SK-N-SH treated with all-trans-retinoic acid at 6 μM for 48 hours (cell line): ENCODE results near the gene LURAP1L.

ENCODE experiments used
- ATAC-seq: fragments of 200-7000 bp; cut with Tn5 transposase; 3 replicates; pipeline ENCODE4 v1.9.1; 2020; ENCODE audit warnings: mild to moderate bottlenecking, moderate library complexity
- ARNTL ChIP-seq: fragments of 450-650 bp; formaldehyde crosslinking; IDR thresholded peaks from 2 replicates; pipeline ENCODE4 v1.5.0; 2020; ENCODE audit warnings: low read depth, mild to moderate bottlenecking, moderate library complexity, borderline replicate concordance
- BACH2 ChIP-seq: fragments of 250-450 bp; sonication (Bioruptor Pico); IDR thresholded peaks from 2 replicates; pipeline ENCODE4 v1.9.0; 2021; ENCODE audit warnings: mild to moderate bottlenecking, borderline replicate concordance
- ESRRG ChIP-seq: fragments of 250-450 bp; sonication (Bioruptor Pico); IDR thresholded peaks from 2 replicates; pipeline ENCODE4 v1.6.1; 2021; ENCODE audit warnings: mild to moderate bottlenecking
- GLIS3 ChIP-seq: fragments of 250-450 bp; sonication (Bioruptor Pico); IDR thresholded peaks from 2 replicates; pipeline ENCODE4 v1.5.0; 2020; ENCODE audit warnings: mild to moderate bottlenecking, moderate library complexity
- ISL1 ChIP-seq: fragments of 250-450 bp; sonication (Bioruptor Pico); IDR thresholded peaks from 2 replicates; pipeline ENCODE4 v2.1.2; 2022; ENCODE audit warnings: mild to moderate bottlenecking, moderate library complexity
- OSR1 ChIP-seq: fragments of 250-450 bp; sonication (Bioruptor Pico); IDR thresholded peaks from 2 replicates; pipeline ENCODE4 v1.8.0; 2022; ENCODE audit warnings: moderate library complexity, mild to moderate bottlenecking, inconsistent platforms
- PPARA ChIP-seq: fragments of 250-450 bp; sonication (Bioruptor Pico); IDR thresholded peaks from 2 replicates; pipeline ENCODE4 v1.5.0; 2020; ENCODE audit warnings: mild to moderate bottlenecking, borderline replicate concordance
- SNAI2 ChIP-seq: fragments of 250-450 bp; sonication (Bioruptor Pico); IDR thresholded peaks from 2 replicates; pipeline ENCODE4 v1.5.0; 2020; ENCODE audit warnings: mild to moderate bottlenecking, moderate library complexity
- TOX ChIP-seq: fragments of 250-450 bp; sonication (Bioruptor Pico); IDR thresholded peaks from 2 replicates; pipeline ENCODE4 v1.8.0; 2021; ENCODE audit warnings: mild to moderate bottlenecking, moderate library complexity, borderline replicate concordance
- ZFP3 ChIP-seq: fragments of 250-450 bp; sonication (Bioruptor Pico); IDR thresholded peaks from 2 replicates; pipeline ENCODE4 v1.5.0; 2020; ENCODE audit warnings: mild to moderate bottlenecking, moderate library complexity
- ZFP30 ChIP-seq: fragments of 450-650 bp; formaldehyde crosslinking; IDR thresholded peaks from 2 replicates; pipeline ENCODE4 v1.5.0; 2022; ENCODE audit warnings: mild to moderate bottlenecking, moderate library complexity
- ZNF565 ChIP-seq: fragments of 450-650 bp; formaldehyde crosslinking; conservative IDR thresholded peaks from 2 replicates; pipeline ENCODE4 v1.5.0; 2020; ENCODE audit warnings: low read depth, mild to moderate bottlenecking, moderate library complexity
- ZNF70 ChIP-seq: fragments of 450-650 bp; formaldehyde crosslinking; IDR thresholded peaks from 2 replicates; pipeline ENCODE4 v1.5.0; 2020; ENCODE audit warnings: mild to moderate bottlenecking, moderate library complexity
- ZNF8 ChIP-seq: fragments of 450-650 bp; formaldehyde crosslinking; IDR thresholded peaks from 2 replicates; pipeline ENCODE4 v1.5.0; 2020; ENCODE audit warnings: mild to moderate bottlenecking, moderate library complexity
- TF ChIP-seq, protein P1 (sequence below): fragments of 250-450 bp; sonication (Bioruptor Pico); IDR thresholded peaks from 2 replicates; pipeline ENCODE4 v1.5.0; 2020; ENCODE audit warnings: mild to moderate bottlenecking, moderate library complexity
- TF ChIP-seq, protein P2 (sequence below): fragments of 250-450 bp; sonication (Bioruptor Pico); IDR thresholded peaks from 2 replicates; pipeline ENCODE4 v1.5.1; 2021; ENCODE audit warnings: mild to moderate bottlenecking, moderate library complexity
- TF ChIP-seq, protein P3 (sequence below): fragments of 250-450 bp; sonication (Bioruptor Pico); IDR thresholded peaks from 2 replicates; pipeline ENCODE4 v1.5.1; 2020; ENCODE audit warnings: low read depth, mild to moderate bottlenecking, moderate library complexity
- TF ChIP-seq, protein P4 (sequence below): fragments of 250-450 bp; sonication (Bioruptor Pico); IDR thresholded peaks from 2 replicates; pipeline ENCODE4 v1.8.0; 2021; ENCODE audit warnings: low read depth, mild to moderate bottlenecking, moderate library complexity, borderline replicate concordance

Gene LURAP1L

DNA sequence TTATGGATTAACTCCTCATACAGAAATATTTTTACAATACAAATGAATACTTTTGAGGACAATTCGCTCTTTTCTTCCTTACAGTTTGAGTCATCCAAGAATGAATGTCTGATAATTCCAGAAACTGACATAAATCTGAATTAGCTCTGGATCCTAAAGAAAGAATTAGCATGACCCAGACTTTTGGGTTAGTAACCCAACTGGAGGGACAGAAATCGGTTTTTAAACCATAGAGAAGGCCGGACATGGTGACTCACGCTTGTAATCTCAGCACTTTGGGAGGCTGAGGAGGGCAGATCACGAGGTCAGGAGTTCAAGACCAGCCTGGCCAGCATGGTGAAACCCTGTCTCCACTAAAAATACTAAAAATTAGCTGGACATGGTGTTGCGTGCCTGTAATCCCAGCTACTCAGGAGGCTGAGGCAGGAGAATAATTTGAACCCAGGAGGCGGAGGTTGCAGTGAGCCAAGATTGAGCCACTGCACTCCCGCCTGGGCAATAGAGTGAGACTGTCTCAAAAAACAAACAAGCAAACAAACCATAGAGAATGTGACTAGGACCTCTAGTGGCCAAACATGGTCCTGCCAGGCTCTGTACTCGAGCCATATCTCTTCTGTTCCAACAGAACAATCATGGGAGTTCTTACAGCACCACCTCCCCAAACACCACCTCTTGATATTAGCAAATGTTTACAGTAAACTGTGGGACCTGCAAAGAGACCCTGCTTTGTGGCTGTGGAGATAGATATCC lies 44.8 kb downstream of the LURAP1L start:
- no peak for TF ChIP-seq ZNF565 (CRISPR knock-in tag)
- no peak for TF ChIP-seq ZNF8 (CRISPR knock-in tag)
- no peak for TF ChIP-seq ZFP3
- TF ChIP-seq, protein P1, sequence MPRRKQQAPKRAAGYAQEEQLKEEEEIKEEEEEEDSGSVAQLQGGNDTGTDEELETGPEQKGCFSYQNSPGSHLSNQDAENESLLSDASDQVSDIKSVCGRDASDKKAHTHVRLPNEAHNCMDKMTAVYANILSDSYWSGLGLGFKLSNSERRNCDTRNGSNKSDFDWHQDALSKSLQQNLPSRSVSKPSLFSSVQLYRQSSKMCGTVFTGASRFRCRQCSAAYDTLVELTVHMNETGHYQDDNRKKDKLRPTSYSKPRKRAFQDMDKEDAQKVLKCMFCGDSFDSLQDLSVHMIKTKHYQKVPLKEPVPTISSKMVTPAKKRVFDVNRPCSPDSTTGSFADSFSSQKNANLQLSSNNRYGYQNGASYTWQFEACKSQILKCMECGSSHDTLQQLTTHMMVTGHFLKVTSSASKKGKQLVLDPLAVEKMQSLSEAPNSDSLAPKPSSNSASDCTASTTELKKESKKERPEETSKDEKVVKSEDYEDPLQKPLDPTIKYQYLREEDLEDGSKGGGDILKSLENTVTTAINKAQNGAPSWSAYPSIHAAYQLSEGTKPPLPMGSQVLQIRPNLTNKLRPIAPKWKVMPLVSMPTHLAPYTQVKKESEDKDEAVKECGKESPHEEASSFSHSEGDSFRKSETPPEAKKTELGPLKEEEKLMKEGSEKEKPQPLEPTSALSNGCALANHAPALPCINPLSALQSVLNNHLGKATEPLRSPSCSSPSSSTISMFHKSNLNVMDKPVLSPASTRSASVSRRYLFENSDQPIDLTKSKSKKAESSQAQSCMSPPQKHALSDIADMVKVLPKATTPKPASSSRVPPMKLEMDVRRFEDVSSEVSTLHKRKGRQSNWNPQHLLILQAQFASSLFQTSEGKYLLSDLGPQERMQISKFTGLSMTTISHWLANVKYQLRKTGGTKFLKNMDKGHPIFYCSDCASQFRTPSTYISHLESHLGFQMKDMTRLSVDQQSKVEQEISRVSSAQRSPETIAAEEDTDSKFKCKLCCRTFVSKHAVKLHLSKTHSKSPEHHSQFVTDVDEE (CRISPR knock-in tag), result no peak
- TF ChIP-seq GLIS3 (CRISPR knock-in tag), result no peak
- ATAC-seq, result peak; percentile 70

DNA sequence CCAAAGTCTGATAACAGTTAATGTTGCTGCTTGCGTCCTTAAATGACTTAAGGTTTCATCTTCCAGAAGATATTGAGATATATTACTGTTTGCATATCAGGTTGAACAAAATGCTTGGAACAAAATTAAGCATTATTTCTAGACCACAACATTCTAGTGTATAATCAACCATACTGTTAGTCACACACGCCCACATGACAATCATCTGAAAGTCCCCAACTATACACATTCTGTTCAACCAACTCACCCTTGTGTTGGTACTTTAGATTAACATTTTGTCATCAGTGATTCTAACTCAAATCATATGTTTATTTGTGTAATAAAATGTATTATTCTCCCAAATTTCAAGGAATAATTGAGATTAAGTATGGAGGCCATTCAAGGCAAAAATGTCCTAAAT lies 47.3 kb downstream of the LURAP1L start:
- no peak for ATAC-seq
- no peak for TF ChIP-seq ZFP30 (CRISPR knock-in tag)
- TF ChIP-seq, protein P2, sequence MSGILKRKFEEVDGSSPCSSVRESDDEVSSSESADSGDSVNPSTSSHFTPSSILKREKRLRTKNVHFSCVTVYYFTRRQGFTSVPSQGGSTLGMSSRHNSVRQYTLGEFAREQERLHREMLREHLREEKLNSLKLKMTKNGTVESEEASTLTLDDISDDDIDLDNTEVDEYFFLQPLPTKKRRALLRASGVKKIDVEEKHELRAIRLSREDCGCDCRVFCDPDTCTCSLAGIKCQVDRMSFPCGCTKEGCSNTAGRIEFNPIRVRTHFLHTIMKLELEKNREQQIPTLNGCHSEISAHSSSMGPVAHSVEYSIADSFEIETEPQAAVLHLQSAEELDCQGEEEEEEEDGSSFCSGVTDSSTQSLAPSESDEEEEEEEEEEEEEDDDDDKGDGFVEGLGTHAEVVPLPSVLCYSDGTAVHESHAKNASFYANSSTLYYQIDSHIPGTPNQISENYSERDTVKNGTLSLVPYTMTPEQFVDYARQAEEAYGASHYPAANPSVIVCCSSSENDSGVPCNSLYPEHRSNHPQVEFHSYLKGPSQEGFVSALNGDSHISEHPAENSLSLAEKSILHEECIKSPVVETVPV, result no peak
- TF ChIP-seq, protein P1 (CRISPR knock-in tag), result no peak
- TF ChIP-seq ZNF70 (CRISPR knock-in tag), result no peak
- no peak for TF ChIP-seq GLIS3 (CRISPR knock-in tag)
- no peak for TF ChIP-seq BACH2 (CRISPR knock-in tag)
- no peak for TF ChIP-seq TOX (CRISPR knock-in tag)
- TF ChIP-seq ESRRG, result no peak
- TF ChIP-seq SNAI2 (CRISPR knock-in tag), result no peak
- TF ChIP-seq ZFP3, result no peak
- no peak for TF ChIP-seq ZNF565 (CRISPR knock-in tag)
- TF ChIP-seq, protein P3, sequence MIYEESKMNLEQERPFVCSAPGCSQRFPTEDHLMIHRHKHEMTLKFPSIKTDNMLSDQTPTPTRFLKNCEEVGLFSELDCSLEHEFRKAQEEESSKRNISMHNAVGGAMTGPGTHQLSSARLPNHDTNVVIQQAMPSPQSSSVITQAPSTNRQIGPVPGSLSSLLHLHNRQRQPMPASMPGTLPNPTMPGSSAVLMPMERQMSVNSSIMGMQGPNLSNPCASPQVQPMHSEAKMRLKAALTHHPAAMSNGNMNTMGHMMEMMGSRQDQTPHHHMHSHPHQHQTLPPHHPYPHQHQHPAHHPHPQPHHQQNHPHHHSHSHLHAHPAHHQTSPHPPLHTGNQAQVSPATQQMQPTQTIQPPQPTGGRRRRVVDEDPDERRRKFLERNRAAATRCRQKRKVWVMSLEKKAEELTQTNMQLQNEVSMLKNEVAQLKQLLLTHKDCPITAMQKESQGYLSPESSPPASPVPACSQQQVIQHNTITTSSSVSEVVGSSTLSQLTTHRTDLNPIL (CRISPR knock-in tag), result no peak
- TF ChIP-seq OSR1 (CRISPR knock-in tag), result no peak
- no peak for TF ChIP-seq ISL1 (CRISPR knock-in tag)

DNA sequence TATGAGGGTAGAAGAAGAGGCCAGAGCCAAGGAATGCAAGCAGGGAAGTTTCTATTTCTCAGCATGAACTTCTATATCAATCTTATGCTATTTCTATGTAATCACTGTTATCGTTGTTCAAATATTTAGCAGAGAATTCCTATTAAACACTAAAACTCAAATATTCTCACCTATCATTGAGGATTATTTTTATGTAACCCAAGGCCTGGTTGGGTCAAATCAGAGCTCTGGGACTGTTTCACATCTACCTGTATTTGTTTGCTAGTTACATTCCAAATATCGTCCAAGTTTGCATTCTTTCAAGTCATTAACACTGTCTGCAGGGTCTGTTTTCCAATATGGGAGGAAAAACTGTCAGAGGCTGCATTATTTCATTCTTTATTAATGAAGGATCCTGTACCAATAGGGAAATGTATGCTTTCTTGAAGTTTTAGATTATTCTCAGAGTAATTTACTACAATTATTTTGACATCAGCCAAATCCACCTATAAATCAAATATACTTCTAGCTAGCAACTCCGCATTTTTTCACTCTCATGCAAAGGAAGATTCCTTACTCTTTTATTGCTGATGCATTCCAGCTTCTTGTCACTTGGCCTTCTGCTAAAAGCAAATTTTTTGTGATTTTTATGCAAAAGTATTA lies 52.2 kb downstream of the LURAP1L start:
- no peak for ATAC-seq
- TF ChIP-seq, protein P4, sequence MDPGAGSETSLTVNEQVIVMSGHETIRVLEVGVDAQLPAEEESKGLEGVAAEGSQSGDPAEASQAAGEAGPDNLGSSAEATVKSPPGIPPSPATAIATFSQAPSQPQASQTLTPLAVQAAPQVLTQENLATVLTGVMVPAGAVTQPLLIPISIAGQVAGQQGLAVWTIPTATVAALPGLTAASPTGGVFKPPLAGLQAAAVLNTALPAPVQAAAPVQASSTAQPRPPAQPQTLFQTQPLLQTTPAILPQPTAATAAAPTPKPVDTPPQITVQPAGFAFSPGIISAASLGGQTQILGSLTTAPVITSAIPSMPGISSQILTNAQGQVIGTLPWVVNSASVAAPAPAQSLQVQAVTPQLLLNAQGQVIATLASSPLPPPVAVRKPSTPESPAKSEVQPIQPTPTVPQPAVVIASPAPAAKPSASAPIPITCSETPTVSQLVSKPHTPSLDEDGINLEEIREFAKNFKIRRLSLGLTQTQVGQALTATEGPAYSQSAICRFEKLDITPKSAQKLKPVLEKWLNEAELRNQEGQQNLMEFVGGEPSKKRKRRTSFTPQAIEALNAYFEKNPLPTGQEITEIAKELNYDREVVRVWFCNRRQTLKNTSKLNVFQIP (CRISPR knock-in tag), result no peak
- TF ChIP-seq BACH2 (CRISPR knock-in tag) (no peak), TOX (CRISPR knock-in tag) (no peak), ZFP30 (CRISPR knock-in tag) (no peak), PPARA (CRISPR knock-in tag) (no peak), ARNTL (CRISPR knock-in tag) (no peak), ZNF565 (CRISPR knock-in tag) (no peak)
- TF ChIP-seq, protein P3 (CRISPR knock-in tag), result no peak
